Measurements from ENCODE around the gene CXXC1. TPM values are rescaled to one million over a fixed set of nuclear protein-coding genes. Genes with fewer than 3 reads are reported as not detected.
"Not testable (repeated sequence)": the region's sequence is repeated elsewhere in the genome, so short reads cannot be mapped to it uniquely, and the experiment has no call there.

CXXC1 gene
- total and polyA plus RNA-seq, 3 donors from 2014 or later = 73.4 to 137 (median 109) TPM

- H3K27me3 ChIP-seq = no peaks in the 10 kb centered on the region
- no peak for DNase-seq
- H3K27ac ChIP-seq = no peak overlapping the region
- no peaks in the 10 kb centered on the region for H3K4me1 ChIP-seq
- TF ChIP-seq CTCF (IDR thresholded peaks at IDR 0.05) = no peak
- no peaks in the 10 kb centered on the region for H3K9me3 ChIP-seq
- intact Hi-C loops (cut with DNase I; ENCODE audit: low total_unique reads) = no loop called here
- WGBS, 2 donors = 88 to 95% methylated on average over 2 of the region's 2 CpGs
- no peaks in the 10 kb centered on the region for H3K36me3 ChIP-seq (ENCODE audit: low read depth, missing control alignments)
- no peak overlapping the region for H3K4me3 ChIP-seq
These were observed 25.6 kb upstream of the CXXC1 start for GRCh38 chr18:50313031-50313607.

GRCh38 chr18:50312296-50313030, 25.0 kb upstream of the CXXC1 start:
- intact Hi-C loops (cut with DNase I; ENCODE audit: low total_unique reads) = no loop called here
- no peaks in the 10 kb centered on the region for H3K9me3 ChIP-seq
- H3K4me3 ChIP-seq = no peak overlapping the region
- TF ChIP-seq POLR2A (IDR thresholded peaks at IDR 0.05) = no peak
- no peak overlapping the region for H3K27ac ChIP-seq
- WGBS, 2 donors = 83 to 87% methylated on average over 7 of the region's 7 CpGs
- no peak for DNase-seq
- H3K4me1 ChIP-seq = no peaks in the 10 kb centered on the region
- H3K36me3 ChIP-seq (ENCODE audit: low read depth, missing control alignments) = no peaks in the 10 kb centered on the region
- no peaks in the 10 kb centered on the region for H3K27me3 ChIP-seq

- intact Hi-C loops (cut with DNase I; ENCODE audit: low total_unique reads) = no loop called here
- DNase-seq = no peak
- 88 to 95% methylated on average over 3 of the region's 3 CpGs for WGBS, 2 donors
- TF ChIP-seq CTCF (IDR thresholded peaks at IDR 0.05) = no peak
- TF ChIP-seq POLR2A (IDR thresholded peaks at IDR 0.05) = no peak
- Histone ChIP-seq H3K27ac (no peak overlapping the region), H3K9me3 (no peaks in the 10 kb centered on the region), H3K27me3 (no peaks in the 10 kb centered on the region), H3K36me3 (ENCODE audit: low read depth, missing control alignments) (no peaks in the 10 kb centered on the region), H3K4me1 (peaks cover 6% of the 10 kb centered on the region), H3K4me3 (no peak overlapping the region)
These were observed 24.2 kb upstream of the CXXC1 start for GRCh38 chr18:50311650-50312049.

GRCh38 chr18:50310080-50310479, 22.6 kb upstream of the CXXC1 start:
- Histone ChIP-seq H3K27ac (no peak overlapping the region), H3K27me3 (no peaks in the 10 kb centered on the region), H3K4me1 (peaks cover 6% of the 10 kb centered on the region), H3K9me3 (no peaks in the 10 kb centered on the region), H3K4me3 (no peak overlapping the region), H3K36me3 (ENCODE audit: low read depth, missing control alignments) (no peaks in the 10 kb centered on the region)
- TF ChIP-seq POLR2A (IDR thresholded peaks at IDR 0.05) (no peak), CTCF (IDR thresholded peaks at IDR 0.05) (no peak)
- 82 to 83% methylated on average over 10 of the region's 10 CpGs for WGBS, 2 donors
- DNase-seq = no peak
- intact Hi-C loops (cut with DNase I; ENCODE audit: low total_unique reads) = no loop called here

- H3K36me3 ChIP-seq (ENCODE audit: low read depth, missing control alignments); intact Hi-C loops (cut with DNase I; ENCODE audit: low total_unique reads); H3K4me1 ChIP-seq; H3K9me3 ChIP-seq; DNase-seq; H3K27me3 ChIP-seq; H3K27ac ChIP-seq; H3K4me3 ChIP-seq: not testable (repeated sequence)
- WGBS, 2 donors = 61 to 63% methylated on average over 5 of the region's 5 CpGs
These were observed 21.4 kb upstream of the CXXC1 start for GRCh38 chr18:50308851-50309250.
